H9 (cell line): ENCODE results near the gene FAM162A. TPM values are rescaled to one million over a fixed set of nuclear protein-coding genes. Genes with fewer than 3 reads are reported as not detected.

Experiments
- DNase-seq: peaks from one replicate; pipeline ENCODE4 v3.0.0-alpha.2; 2017
- H2AFZ ChIP-seq: one replicate; pipeline ENCODE4 v1.6.1; 2013; ENCODE audit warnings: mild to moderate bottlenecking, low read length, control low read depth, moderate library complexity
- H2AK5ac ChIP-seq: 2 replicates; pipeline ENCODE4 v1.6.1; 2013; ENCODE audit warnings: low read length, control low read depth, mixed read lengths; ENCODE audit not compliant: insufficient read length
- H2BK120ac ChIP-seq: one replicate; pipeline ENCODE4 v1.6.1; 2013; ENCODE audit warnings: low read depth, mild to moderate bottlenecking, low read length, control low read depth, inconsistent platforms; ENCODE audit not compliant: poor library complexity, severe bottlenecking
- H2BK12ac ChIP-seq: 2 replicates; pipeline ENCODE4 v1.6.1; 2013; ENCODE audit warnings: low read length, control low read depth, mixed read lengths, low read depth; ENCODE audit not compliant: insufficient read length
- H2BK15ac ChIP-seq: 2 replicates; pipeline ENCODE4 v1.6.1; 2013; ENCODE audit warnings: low read depth, low read length, control low read depth
- H2BK20ac ChIP-seq: one replicate; pipeline ENCODE4 v1.6.1; 2013; ENCODE audit warnings: low read depth, mild to moderate bottlenecking, low read length, control low read depth, inconsistent platforms; ENCODE audit not compliant: poor library complexity, severe bottlenecking
- H2BK5ac ChIP-seq: 2 replicates; pipeline ENCODE4 v1.6.1; 2013; ENCODE audit warnings: low read length, control low read depth, mixed read lengths; ENCODE audit not compliant: insufficient read length
- H3K14ac ChIP-seq: 2 replicates; pipeline ENCODE4 v1.6.1; 2013; ENCODE audit warnings: low read length, control low read depth; ENCODE audit not compliant: insufficient read depth
- H3K18ac ChIP-seq: 2 replicates; pipeline ENCODE4 v1.6.1; 2013; ENCODE audit warnings: low read depth, mild to moderate bottlenecking, mixed read lengths, low read length, control low read depth; ENCODE audit not compliant: insufficient read length
- H3K23ac ChIP-seq: 2 replicates; pipeline ENCODE4 v1.6.1; 2013; ENCODE audit warnings: low read length, control low read depth, mixed read lengths, low read depth; ENCODE audit not compliant: insufficient read length
- H3K23me2 ChIP-seq: 2 replicates; pipeline ENCODE4 v1.6.1; 2013; ENCODE audit warnings: low read depth, mild to moderate bottlenecking, mixed read lengths, low read length, control low read depth; ENCODE audit not compliant: insufficient read length, poor library complexity, severe bottlenecking
- H3K27ac ChIP-seq: 2 replicates; pipeline ENCODE4 v1.5.1; 2013; ENCODE audit warnings: low read length, control low read depth, mixed read lengths, low read depth; ENCODE audit not compliant: insufficient read length
- H3K27me3 ChIP-seq: 2 replicates; pipeline ENCODE4 v1.6.1; 2013; ENCODE audit warnings: low read length, control low read depth, inconsistent platforms; ENCODE audit not compliant: insufficient read depth
- H3K4ac ChIP-seq: 2 replicates; pipeline ENCODE4 v1.6.1; 2013; ENCODE audit warnings: low read depth, mild to moderate bottlenecking, control low read depth, inconsistent platforms, low read length, moderate library complexity
- H3K4me1 ChIP-seq: 2 replicates; pipeline ENCODE4 v1.6.1; 2013; ENCODE audit warnings: low read length, control low read depth, inconsistent platforms; ENCODE audit not compliant: insufficient read depth
- H3K4me2 ChIP-seq: 2 replicates; pipeline ENCODE4 v1.6.1; 2013; ENCODE audit warnings: low read length, control low read depth, mixed read lengths; ENCODE audit not compliant: insufficient read length, insufficient read depth
- H3K56ac ChIP-seq: 2 replicates; pipeline ENCODE4 v1.6.1; 2013; ENCODE audit warnings: low read depth, mild to moderate bottlenecking, mixed read lengths, low read length, control low read depth; ENCODE audit not compliant: insufficient read length
- H3K79me1 ChIP-seq: 2 replicates; pipeline ENCODE4 v1.6.1; 2013; ENCODE audit warnings: low read depth, mild to moderate bottlenecking, moderate library complexity, low read length, control low read depth, inconsistent platforms; ENCODE audit not compliant: insufficient read depth, poor library complexity, severe bottlenecking
- H3K79me2 ChIP-seq: 2 replicates; pipeline ENCODE4 v1.6.1; 2013; ENCODE audit warnings: low read length, control low read depth, inconsistent platforms; ENCODE audit not compliant: insufficient read depth
- H3K9ac ChIP-seq: 2 replicates; pipeline ENCODE4 v1.6.1; 2013; ENCODE audit warnings: low read length, control low read depth, mixed read lengths; ENCODE audit not compliant: insufficient read length; ENCODE audit errors: extremely low read depth
- H3K9me3 ChIP-seq: one replicate; pipeline ENCODE4 v1.6.1; 2013; ENCODE audit warnings: low read depth, low read length, inconsistent platforms; ENCODE audit not compliant: control insufficient read depth
- H3T11ph ChIP-seq: one replicate; pipeline ENCODE4 v1.6.1; 2013; ENCODE audit warnings: mild to moderate bottlenecking, low read length, control low read depth, inconsistent platforms
- H4K20me1 ChIP-seq: one replicate; pipeline ENCODE4 v1.6.1; 2013; ENCODE audit not compliant: control insufficient read depth, insufficient read length, insufficient read depth
- H4K5ac ChIP-seq: 2 replicates; pipeline ENCODE4 v1.6.1; 2013; ENCODE audit warnings: low read depth, mild to moderate bottlenecking, mixed read lengths, low read length, control low read depth; ENCODE audit not compliant: insufficient read length
- H4K8ac ChIP-seq: replicated peaks from 2 replicates; pipeline ENCODE4 v1.6.1; 2013; ENCODE audit warnings: low read length, control low read depth, mixed read lengths, low read depth; ENCODE audit not compliant: insufficient read length
- H4K91ac ChIP-seq: 2 replicates; pipeline ENCODE4 v1.6.1; 2013; ENCODE audit warnings: low read depth, mild to moderate bottlenecking, moderate library complexity, mixed read lengths, low read length, control low read depth; ENCODE audit not compliant: insufficient read length
- H3K27ac Mint-ChIP-seq, 3 experiments: 2 replicates in 2 of 3; 3 replicates in 1 of 3; pipeline ENCODE4 v1.8.0; 2020 to 2021; ENCODE audit warnings: mixed read lengths in 3 of 3, mild to moderate bottlenecking in 1 of 3, moderate library complexity in 1 of 3
- H3K27me3 Mint-ChIP-seq: 2 replicates; pipeline ENCODE4 v1.8.0; 2021; ENCODE audit warnings: low read depth, mild to moderate bottlenecking, moderate library complexity, mixed read lengths
- H3K36me3 Mint-ChIP-seq, 3 experiments: 2 replicates in 2 of 3; 3 replicates in 1 of 3; pipeline ENCODE4 v1.8.0; 2020 to 2021; ENCODE audit warnings: low read depth in 3 of 3, mixed read lengths in 3 of 3; ENCODE audit not compliant: insufficient read depth in 1 of 3
- H3K4me1 Mint-ChIP-seq, 2 experiments: 2 replicates each; pipeline ENCODE4 v1.8.0; 2020; ENCODE audit warnings: mixed read lengths in 2 of 2
- H3K4me3 Mint-ChIP-seq, 2 experiments: 2 replicates in 1 of 2; 3 replicates in 1 of 2; pipeline ENCODE4 v1.8.0; 2020 to 2021; ENCODE audit warnings: mild to moderate bottlenecking in 2 of 2, mixed read lengths in 2 of 2, moderate library complexity in 1 of 2
- H3K9me3 Mint-ChIP-seq, 2 experiments: 2 replicates in 1 of 2; 3 replicates in 1 of 2; pipeline ENCODE4 v1.8.0; 2020; ENCODE audit warnings: mild to moderate bottlenecking in 2 of 2, mixed read lengths in 2 of 2, moderate library complexity in 1 of 2
- WGBS: extraction: QIAGEN DNeasy Blood & Tissue Kit; methylation state at CpG from one replicate; pipeline ENCODE4 v1.1.7; 2013; ENCODE audit warnings: missing lambda C conversion rate, low lambda C conversion rate, mixed read lengths; ENCODE audit not compliant: insufficient read length; ENCODE audit errors: extremely low coverage; 5-methylcytosine and 5-hydroxymethylcytosine counted together
- total RNA-seq: library from RNA; stranded (reverse); gene quantifications from 2 replicates; pipeline ENCODE4 v1.2.1, GENCODE V29; 2021
- TF ChIP-seq, protein P1 (sequence below): fragments of 200-600 bp; sonication (generic); conservative IDR thresholded peaks from 3 replicates; pipeline ENCODE4 v1.8.0; 2021; ENCODE audit warnings: antibody characterized with exemption, mild to moderate bottlenecking

Gene FAM162A
- total RNA-seq, 1 experiment from 2014 or later: 78.5 TPM

DNA sequence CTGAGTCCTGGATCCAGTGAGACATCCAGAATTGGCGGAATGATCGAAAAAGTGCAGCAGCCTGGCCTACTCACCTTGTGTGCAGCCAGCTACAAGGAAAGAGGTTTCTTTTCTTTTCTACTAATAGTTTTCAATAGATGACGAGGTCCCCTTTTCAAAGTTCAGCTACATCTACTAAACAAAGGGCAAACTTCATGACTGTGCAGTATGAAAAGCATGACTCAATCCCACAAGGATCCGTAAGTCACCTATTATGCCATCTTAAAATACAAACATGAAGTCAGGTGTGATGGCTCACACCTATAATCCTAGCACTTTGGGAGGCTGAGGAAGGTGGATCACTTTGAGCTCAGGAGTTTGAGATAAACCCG is 17.6 kb upstream of the FAM162A start:
- Histone ChIP-seq H3K23me2 (no peaks in the 10 kb centered on the region), H3K4me2 (no peak overlapping the region), H3K18ac (no peak overlapping the region), H3K4ac (no peak overlapping the region), H2BK20ac (no peak overlapping the region), H3K23ac (no peak overlapping the region), H3K79me2 (no peaks in the 10 kb centered on the region), H2BK12ac (no peak overlapping the region), H2BK15ac (no peak overlapping the region), H4K20me1 (no peaks in the 10 kb centered on the region), H2AK5ac (no peak overlapping the region), H3K14ac (no peak overlapping the region), H4K91ac (no peak overlapping the region), H4K5ac (no peak overlapping the region), H3K79me1 (no peaks in the 10 kb centered on the region), H3K27me3 (no peaks in the 10 kb centered on the region), H3K9me3 (no peaks in the 10 kb centered on the region), H3T11ph (no peak overlapping the region), H3K56ac (no peak overlapping the region), H2BK120ac (no peak overlapping the region), H4K8ac (no peak overlapping the region), H2BK5ac (no peak overlapping the region), H3K27ac (no peak overlapping the region), H3K4me1 (no peaks in the 10 kb centered on the region), H2AFZ (no peak overlapping the region), H3K9ac (no peak overlapping the region)
- no peaks in the 10 kb centered on the region for H3K9me3 Mint-ChIP-seq
- H3K4me1 Mint-ChIP-seq: peaks cover 0 to 2% of the 10 kb centered on the region in 2 experiments; a peak in 1 of 4 replicates
- H3K27me3 Mint-ChIP-seq: no peaks in the 10 kb centered on the region
- WGBS: no CpG with 5 or more reads among the region's 5 CpGs
- TF ChIP-seq, protein P1, sequence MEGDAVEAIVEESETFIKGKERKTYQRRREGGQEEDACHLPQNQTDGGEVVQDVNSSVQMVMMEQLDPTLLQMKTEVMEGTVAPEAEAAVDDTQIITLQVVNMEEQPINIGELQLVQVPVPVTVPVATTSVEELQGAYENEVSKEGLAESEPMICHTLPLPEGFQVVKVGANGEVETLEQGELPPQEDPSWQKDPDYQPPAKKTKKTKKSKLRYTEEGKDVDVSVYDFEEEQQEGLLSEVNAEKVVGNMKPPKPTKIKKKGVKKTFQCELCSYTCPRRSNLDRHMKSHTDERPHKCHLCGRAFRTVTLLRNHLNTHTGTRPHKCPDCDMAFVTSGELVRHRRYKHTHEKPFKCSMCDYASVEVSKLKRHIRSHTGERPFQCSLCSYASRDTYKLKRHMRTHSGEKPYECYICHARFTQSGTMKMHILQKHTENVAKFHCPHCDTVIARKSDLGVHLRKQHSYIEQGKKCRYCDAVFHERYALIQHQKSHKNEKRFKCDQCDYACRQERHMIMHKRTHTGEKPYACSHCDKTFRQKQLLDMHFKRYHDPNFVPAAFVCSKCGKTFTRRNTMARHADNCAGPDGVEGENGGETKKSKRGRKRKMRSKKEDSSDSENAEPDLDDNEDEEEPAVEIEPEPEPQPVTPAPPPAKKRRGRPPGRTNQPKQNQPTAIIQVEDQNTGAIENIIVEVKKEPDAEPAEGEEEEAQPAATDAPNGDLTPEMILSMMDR: no peak
- no peak overlapping the region for H3K4me3 Mint-ChIP-seq
- peaks cover 12 to 63% (median 38%) of the 10 kb centered on the region in 3 experiments; a peak in 6 of 7 replicates for H3K36me3 Mint-ChIP-seq
- no peak for DNase-seq
- H3K27ac Mint-ChIP-seq: no peak overlapping the region
